ENCODE measurements around the gene PPARD.

DNA sequence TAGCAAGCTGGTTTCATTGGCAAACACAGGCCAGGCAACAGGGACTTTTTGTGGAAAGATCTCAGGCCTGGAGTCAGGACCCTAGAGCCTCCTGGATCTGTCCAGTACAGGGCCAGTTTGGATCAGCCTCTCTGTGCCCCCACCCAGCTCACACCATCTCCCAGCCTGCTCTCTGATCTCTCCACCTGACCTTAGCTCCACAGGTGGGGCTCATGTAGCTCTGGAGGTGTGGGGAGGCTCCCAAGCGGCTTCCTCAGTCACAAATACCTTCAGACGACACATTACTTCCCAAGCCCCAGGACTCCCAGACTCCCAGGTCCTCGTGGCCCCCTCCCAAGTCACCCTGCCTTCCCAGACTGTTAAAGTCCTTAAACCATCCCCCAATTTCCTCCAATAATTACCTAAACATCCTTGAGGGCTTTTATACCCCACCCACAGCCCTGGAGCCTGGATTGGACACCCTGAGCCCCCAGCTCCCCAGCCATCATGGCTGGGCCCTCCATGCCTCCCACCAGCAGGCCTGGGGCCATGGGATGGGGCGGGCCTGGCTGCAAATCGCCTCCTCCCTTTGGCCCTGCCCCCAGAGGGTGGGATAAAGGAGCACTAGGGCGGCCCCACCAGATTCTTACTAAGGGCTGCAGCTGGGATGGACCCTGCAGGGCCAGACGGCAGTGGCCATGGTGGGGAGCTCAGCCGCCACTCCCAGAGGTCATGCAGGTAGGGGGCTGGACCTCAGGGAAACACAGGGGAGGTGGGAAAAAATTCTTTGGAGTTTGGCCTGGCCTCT is 93.9 kb downstream of the PPARD start:
- no peak for TF ChIP-seq POLR2A (IDR thresholded peaks at IDR 0.05)
- TF ChIP-seq, protein P1, sequence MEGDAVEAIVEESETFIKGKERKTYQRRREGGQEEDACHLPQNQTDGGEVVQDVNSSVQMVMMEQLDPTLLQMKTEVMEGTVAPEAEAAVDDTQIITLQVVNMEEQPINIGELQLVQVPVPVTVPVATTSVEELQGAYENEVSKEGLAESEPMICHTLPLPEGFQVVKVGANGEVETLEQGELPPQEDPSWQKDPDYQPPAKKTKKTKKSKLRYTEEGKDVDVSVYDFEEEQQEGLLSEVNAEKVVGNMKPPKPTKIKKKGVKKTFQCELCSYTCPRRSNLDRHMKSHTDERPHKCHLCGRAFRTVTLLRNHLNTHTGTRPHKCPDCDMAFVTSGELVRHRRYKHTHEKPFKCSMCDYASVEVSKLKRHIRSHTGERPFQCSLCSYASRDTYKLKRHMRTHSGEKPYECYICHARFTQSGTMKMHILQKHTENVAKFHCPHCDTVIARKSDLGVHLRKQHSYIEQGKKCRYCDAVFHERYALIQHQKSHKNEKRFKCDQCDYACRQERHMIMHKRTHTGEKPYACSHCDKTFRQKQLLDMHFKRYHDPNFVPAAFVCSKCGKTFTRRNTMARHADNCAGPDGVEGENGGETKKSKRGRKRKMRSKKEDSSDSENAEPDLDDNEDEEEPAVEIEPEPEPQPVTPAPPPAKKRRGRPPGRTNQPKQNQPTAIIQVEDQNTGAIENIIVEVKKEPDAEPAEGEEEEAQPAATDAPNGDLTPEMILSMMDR (IDR thresholded peaks at IDR 0.05): no peak

Data from Peyer's patch (tissue), 4 donors.